AG04449 (cell line): ENCODE results near the gene STX18.

ENCODE experiments used
- CTCF ChIA-PET: fragments of 350-600 bp; formaldehyde crosslinking; extraction: SDS; loops from one replicate; lab custom pipeline; 2021; ENCODE audit warnings: antibody characterized with exemption; lab: Yijun Ruan, JAX
- POLR2A ChIA-PET: fragments of 400-600, 350-600 bp; formaldehyde crosslinking; extraction: SDS; loops from one replicate; lab custom pipeline; 2020; ENCODE audit warnings: antibody characterized with exemption, inconsistent platforms; lab: Yijun Ruan, JAX
- DNase-seq: peaks from one replicate; pipeline ENCODE4 v3.0.0-alpha.2; 2010; ENCODE audit warnings: low read depth, low spot score
- H3K4me3 ChIP-seq: 2 replicates; pipeline ENCODE4 v1.5.1; 2011; ENCODE audit warnings: low read depth, mild to moderate bottlenecking, control low read depth, low read length
- CTCF ChIP-seq: IDR thresholded peaks from one replicate; pipeline ENCODE4 v1.5.1; 2011; ENCODE audit warnings: mild to moderate bottlenecking, moderate library complexity, low read length, control low read depth, inconsistent platforms; ENCODE audit not compliant: insufficient read depth; ENCODE audit errors: missing control alignments

Gene STX18

DNA sequence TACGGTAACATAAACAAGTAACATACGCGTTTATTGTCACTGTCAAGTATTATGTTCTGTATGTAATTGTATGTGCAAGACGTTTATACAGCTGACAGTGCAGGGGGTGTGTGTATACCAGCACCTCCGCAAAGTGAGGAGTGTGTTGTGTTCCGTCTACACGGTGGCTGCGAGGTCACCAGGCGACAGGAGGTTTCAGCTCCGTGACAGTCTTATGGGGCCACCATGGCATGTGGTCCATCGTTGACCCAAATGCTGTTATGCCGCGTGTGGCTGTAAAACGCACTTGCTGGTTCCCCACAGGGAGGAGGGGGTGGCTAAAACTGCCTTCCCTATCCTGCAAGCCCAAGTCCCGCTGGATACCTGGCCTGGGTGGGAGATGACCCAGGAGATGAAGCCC is 129.9 kb downstream of the STX18 start:
- CTCF ChIA-PET, result interaction anchor here (0.6 to 1.2 kb wide), 2 partner anchors 66 to 157 kb away, joined by 3 read pairs; no protein-coding TSS in a partner anchor
- no peak for TF ChIP-seq CTCF

DNA sequence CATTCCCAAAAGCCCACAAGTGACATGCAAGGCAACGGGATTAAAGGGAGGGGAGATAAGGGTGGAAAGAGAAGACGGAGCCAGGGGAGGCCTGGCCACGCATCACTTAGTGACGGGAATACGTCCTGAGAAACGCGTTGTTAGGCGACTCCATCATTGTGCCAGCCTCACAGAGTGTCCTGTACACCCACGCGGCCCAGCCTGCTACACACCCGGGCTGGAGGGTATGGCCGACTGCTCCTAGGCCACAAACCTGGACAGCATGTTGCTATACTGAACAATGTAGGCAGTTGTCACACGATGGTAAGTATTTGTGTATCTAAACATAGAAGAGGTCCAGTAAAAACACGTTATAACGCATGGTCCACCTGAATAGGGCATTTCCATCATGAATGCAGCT is 131.6 kb downstream of the STX18 start:
- ChIA-PET POLR2A (no interaction called here), CTCF (interaction anchor here (0.7 kb wide), 1 partner anchor 18 kb away, joined by 3 read pairs; no protein-coding TSS in a partner anchor)
- DNase-seq, result no peak
- H3K4me3 ChIP-seq, result no peak overlapping the region
- TF ChIP-seq CTCF, result no peak

More for the DNA sequence above, 129.9 kb downstream of the STX18 start:
- no peak overlapping the region for H3K4me3 ChIP-seq
- POLR2A ChIA-PET, result no interaction called here
- DNase-seq, result no peak

GRCh38 chr4:4409416-4410115 is 132.3 kb downstream of the STX18 start:
- no peak overlapping the region for H3K4me3 ChIP-seq
- DNase-seq, result no peak
- CTCF ChIA-PET, result no interaction called here
- TF ChIP-seq CTCF, result no peak
- POLR2A ChIA-PET, result no interaction called here

- ChIA-PET POLR2A (no interaction called here), CTCF (no interaction called here)
- DNase-seq, result no peak
- no peak for TF ChIP-seq CTCF
- H3K4me3 ChIP-seq, result no peak overlapping the region
Measured at GRCh38 chr4:4408576-4409335, 133.1 kb downstream of the STX18 start.

DNA sequence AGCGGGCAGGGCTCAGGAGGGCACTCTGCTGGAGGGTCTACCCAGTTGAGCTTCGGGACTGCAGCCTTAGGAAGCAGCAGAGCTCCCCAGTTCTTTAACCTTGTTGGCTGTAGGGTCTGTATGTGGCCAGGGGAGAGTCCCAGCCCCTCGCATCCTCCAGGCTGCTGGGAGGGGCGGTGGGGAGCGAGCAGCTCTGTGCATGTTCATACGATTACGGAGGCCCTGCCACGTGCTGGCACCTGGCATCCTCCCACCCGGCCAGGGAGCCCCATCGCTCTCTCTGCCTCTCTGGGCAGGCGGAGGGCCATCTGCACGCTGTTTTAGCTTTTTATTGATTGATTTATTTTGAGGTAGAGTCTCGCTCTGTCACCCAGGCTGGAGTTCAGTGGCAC is 133.7 kb downstream of the STX18 start:
- no peak overlapping the region for H3K4me3 ChIP-seq
- TF ChIP-seq CTCF, result no peak
- DNase-seq, result no peak
- ChIA-PET CTCF (no interaction called here), POLR2A (no interaction called here)

- H3K4me3 ChIP-seq, result no peak overlapping the region
- DNase-seq, result no peak
- ChIA-PET CTCF (no interaction called here), POLR2A (no interaction called here)
- no peak for TF ChIP-seq CTCF
Measured at GRCh38 chr4:4407299-4408131, 134.3 kb downstream of the STX18 start.
